ENCODE measurements around the gene CD300LB. TPM values are rescaled to one million over a fixed set of nuclear protein-coding genes. Genes with fewer than 3 reads are reported as not detected.
"Not testable (repeated sequence)": the region's sequence is repeated elsewhere in the genome, so short reads cannot be mapped to it uniquely, and the experiment has no call there.

Gene CD300LB
- total RNA-seq, 1 donor from 2014 or later: not detected

DNA sequence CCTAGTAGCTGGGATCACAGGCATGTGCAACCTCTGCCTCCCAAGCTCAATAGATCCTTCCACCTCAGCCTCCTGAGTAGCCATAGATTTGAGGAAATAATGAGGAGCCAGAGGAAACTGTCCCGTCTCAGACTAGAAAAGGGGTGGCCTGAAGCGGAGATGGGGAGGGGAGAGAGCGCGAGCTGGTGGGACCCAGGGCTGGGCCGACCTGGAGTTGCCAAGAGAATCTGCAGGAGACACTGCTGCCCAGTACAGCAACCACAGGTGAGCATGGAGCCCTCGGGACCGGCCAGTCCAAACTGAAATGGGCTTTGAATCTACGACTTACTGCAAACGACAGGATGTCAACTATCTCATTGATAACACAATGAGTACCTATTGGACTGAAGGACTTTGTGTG, 40.6 kb downstream of the CD300LB start:
- ATAC-seq: no peak

DNA sequence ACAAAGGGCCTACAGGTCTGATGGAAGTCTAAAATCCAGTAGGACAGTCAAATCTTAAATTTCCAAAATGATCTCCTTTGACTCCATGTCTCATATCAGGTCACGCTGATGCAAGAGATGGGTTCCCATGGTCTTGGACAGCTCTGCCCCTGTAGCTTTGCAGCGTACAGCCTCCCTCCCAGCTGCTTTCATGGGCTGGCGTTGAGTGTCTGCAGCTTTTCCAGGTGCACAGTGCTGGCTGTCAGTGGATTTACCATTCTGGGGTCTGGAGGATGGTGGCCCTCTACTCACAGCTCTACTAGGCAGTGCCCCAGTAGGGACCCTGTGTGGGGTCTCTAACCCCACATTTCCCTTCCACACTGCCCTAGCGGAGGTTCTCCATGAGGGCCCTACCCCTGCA, 43.0 kb downstream of the CD300LB start:
- not testable (repeated sequence) for ATAC-seq

DNA sequence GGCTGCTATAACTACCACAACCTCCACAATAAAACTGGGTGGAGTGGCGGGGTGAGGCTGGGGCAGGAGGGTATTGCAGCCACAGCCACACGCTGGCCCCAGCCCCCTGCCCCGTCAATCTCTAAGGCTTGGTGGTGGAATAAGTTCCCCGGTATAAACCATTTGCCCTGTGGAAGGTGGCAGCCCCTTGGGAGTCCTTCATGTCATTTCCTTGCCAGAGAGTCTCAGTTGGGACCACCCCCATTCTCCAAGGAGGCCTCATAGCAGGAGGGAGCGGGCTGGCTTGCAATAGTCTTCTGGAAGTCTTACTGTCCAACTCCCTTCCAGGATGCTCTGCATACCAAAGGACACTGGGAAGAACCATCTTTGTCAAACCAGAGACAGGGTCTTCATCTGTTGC, 45.4 kb downstream of the CD300LB start:
- no peak for ATAC-seq

DNA sequence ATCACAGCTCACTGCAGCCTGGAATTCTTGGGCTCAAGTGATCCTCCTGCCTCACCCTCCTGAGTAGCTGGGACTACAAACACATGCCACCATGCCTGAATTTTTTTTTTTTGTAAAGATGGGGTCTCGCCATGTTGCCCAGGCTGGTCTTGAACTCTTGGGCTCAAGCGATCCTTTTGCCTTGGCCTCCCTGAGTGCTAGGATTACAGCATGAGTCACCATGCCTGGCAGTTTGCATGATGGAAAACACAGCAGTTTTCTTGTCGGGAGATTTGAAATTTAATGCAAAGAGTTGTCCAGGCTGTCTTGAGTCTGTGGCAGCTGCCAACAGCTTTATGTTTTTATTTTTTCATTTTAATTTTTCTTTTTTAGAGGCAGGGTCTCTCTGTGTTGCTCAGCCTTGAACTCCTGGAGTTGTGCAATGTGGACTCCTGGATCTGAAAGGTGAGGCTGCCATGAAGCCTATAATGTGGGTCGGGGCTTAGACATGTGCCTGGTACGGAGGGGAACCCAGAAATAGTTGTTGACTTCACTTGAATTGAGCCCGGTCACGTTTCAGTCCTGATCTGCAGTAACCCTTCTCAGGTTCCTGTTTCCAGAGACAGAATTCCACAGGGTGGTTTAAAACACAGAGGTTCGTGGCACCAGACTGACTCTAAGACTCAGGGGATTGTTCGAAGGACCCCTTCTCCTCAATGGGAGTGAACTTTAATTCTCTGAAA, 46.1 kb downstream of the CD300LB start:
- ATAC-seq: no peak

DNA sequence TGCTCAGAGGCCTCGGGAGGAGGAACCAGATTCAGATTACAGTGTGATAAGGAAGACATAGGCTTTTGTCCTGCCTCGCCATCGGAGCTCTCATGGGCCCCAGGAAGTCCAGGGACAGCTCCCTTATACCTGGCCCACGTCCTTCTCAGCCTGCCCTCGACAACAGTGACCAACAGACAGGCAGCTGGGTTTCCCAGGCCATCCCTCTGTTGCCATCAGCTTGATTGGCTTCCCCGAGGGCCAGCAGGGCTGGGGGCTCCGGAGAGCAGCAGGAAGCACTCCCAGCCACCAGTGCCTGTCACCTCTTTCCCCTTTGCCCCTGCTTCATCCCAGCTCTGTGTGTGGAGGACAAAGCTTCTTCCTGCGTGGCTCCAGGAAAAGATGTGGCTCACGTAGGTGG, 47.2 kb downstream of the CD300LB start:
- no peak for ATAC-seq

DNA sequence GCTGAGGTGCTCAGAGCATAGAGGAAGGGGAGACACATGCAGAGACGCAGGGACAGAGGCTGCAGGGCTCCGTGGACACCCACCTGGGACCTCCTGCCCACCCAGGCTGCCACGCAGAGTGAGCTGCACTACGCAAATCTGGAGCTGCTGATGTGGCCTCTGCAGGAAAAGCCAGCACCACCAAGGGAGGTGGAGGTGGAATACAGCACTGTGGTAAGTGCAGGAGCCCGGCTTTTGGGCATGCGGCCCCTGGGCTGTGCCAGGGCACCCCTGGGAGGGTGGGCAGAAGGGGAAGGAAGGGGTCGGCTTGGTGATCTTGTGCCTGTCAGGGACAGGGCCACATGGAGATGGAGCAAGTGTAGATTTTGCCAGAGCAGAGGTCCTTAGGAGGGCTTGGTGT, 49.7 kb downstream of the CD300LB start:
- no peak for ATAC-seq

DNA sequence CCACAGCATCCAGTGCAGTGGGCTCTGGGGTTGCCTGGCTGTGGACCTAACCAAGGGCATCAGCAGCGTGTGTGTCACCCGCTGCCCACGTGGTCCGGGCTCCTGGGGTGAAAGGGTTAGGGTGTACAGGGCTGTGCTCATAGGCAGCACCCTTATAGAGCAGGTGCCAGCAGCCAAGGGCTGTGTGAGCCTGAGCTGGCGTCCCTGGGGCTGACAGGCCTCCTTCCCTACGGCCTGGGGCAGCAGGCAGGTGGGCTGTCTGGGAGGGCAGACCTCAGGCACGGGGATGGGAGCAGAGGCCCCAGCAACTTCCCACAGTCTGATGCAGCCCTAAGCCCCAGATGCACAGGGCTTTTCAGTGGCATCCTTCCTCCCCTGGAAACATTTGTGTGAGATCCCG, 51.0 kb downstream of the CD300LB start:
- no peak for ATAC-seq

DNA sequence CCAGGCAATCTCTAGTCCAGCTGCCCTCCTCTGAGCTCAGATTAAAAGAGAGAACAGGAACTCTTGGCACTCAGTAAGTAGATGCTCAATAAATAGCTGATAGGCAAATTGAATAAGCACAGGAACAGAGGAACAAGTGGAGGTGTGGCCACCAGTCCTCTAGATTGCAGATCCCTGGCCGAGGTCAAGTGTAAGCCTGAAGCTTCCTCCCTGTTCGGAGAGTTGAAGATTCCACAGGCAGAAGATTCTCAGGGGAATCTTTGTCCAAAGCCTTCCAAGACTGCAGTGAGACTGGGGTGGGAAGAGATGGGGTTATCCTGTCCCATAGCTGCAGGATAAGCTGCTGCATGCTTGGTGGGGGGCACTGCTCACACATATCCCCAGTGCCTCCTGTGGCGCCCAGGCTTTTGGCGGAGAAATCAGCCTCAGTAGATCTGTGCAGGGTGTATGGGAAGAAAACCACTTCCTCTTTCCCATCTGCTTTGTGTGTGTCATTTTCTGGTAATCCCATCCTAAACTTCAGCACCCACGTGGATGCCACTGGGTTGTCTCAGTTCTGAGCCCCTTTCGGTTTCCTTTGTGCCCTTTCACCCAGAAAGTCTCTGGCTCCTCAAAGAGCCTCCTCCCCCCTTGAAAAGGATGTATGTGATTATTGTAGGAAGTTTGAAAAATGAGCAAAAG, 52.7 kb downstream of the CD300LB start:
- no peak for ATAC-seq

DNA sequence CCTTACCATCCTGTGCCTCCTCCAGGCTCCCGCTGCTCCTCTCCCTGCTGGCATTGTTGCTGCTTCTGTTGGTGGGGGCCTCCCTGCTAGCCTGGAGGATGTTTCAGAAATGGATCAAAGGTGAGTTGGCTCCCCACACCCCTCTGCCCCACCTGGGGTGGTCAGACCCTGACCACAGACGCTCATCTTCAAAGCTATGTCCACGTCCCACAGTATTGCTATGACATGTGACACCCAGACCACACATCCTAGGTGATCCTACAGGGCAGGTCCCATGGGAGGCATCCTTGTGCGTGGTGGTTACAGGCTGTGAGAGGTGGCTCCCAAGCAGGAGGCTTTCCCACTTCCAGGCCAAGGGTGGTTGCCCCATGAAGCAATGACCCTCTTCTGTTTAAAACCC, 53.9 kb downstream of the CD300LB start:
- no peak for ATAC-seq

DNA sequence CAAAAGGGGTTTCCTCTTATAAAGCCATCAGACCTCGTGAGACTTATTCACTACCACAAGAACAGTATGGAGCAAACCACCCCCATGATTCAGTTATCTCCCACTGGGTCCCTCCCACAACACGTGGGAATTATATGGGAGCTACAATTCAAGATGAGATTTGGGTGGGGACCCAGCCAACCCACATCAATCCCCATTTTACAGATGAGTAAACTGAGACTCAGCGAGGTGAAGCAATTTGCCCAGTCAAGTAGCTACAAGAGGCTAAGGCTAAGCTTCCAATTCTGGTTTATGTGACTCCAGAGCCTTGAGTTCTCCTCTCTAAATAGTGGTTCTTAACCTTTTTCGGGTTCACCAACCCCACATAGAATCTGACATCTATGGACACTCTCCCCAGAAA, 56.1 kb downstream of the CD300LB start:
- no peak for ATAC-seq

DNA sequence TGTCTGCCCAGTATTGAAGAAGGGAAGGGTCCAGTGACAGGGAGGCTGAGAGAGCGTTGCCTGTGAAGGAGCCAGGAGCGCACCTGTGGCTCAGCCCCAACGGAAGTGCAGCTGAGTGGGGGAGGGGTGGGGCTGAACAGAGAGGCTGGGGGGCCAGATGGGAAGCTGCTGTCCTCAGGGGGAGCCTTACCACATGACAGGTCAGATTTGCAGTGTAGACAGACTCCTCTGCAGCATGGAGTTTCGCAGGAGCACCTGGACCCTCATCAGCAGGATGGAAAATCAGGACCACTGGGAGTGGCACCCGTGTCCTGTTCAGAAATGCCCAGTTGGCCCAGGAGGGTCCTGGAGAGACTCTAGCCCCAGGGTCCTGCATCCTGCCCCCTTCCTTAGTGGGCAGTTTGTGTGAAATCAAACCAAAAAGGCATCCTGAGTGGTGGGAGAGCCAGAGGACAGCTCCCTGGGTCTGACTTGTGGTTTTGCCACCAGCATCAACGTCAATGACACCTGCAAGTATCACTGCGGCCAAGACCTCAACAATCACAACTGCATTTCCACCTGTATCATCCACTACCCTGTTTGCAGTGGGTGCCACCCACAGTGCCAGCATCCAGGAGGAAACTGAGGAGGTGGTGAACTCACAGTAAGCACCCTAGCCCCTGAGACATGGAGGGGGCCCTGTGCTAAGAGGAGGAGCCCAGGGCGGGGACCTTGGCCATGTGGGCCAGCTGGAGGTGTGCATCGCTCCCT, 57.1 kb downstream of the CD300LB start:
- no peak for ATAC-seq

DNA sequence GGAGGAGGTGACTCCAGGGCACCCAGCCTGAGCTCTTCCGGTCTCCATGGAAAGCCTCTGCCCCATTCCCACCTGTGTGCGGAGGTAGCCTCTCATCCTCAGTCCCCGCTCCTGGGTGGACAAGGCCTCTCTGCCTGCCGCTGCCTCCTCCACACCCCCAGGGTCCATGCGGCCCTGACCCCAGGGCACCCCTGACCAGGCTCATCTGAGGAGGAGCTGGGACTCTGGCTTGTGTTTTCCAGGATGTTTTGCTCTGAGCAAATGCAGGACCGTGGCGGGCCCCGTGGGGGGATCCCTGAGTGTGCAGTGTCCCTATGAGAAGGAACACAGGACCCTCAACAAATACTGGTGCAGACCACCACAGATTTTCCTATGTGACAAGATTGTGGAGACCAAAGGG, 58.0 kb downstream of the CD300LB start:
- ATAC-seq: no peak

DNA sequence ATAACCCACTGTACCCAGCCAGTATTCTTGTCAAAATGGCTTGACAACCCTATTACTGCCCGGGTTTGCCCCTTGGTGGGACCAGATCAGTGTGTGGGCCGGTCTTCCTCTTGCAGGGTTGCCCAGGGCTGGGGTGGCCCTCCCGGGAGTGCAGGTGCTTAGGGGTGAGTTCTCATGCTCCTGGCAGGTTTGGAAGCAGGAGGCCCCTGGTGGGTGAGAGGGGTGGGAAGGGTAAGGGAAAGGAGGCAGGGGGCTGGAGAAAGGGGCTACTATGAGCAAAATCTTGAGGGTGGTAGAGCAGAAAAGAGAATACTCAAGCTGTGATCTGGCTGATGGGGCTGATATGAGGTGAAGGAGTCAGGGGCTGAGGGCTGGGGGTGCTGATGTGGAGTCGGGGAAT, 58.4 kb downstream of the CD300LB start:
- ATAC-seq: no peak

DNA sequence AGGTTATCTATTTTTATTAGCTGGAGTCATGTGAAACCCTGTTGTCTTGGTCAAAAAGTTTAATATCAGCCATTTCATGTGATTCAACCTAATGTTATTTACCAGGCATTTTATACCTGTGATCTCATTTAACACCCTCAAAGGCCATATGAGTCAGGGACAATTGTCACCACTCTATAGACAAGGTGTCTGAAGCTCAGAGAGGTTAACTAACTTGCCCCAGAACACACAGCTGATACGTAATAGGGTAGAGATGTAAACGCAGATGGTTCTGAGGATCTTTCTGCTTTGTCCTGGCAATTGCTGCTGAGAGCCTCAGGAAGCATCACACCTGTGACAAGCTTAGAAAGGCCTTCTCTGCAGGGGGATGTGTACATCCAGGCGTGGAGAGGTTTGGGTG, 59.9 kb downstream of the CD300LB start:
- no peak for ATAC-seq

Other genes with a start within 250 kb of the CD300LB start
- gene KIF19, start 205.2 kb downstream of the CD300LB start, total RNA-seq: 0.16 TPM
- gene BTBD17, start 169.6 kb downstream of the CD300LB start, total RNA-seq: not detected
- gene GPR142, start 164.0 kb downstream of the CD300LB start, total RNA-seq: not detected
- gene GPRC5C, start 99.4 kb downstream of the CD300LB start, total RNA-seq: 13.0 TPM
- gene CD300A, start 64.8 kb downstream of the CD300LB start, total RNA-seq: 0.64 TPM
- 0.16 TPM for gene CD300C, start 14.6 kb upstream of the CD300LB start, total RNA-seq
- gene CD300H, start 36.0 kb upstream of the CD300LB start, total RNA-seq: not detected
- not detected for gene CD300LD, start 60.8 kb upstream of the CD300LB start, total RNA-seq
- 0.12 TPM for gene CD300E, start 92.3 kb upstream of the CD300LB start, total RNA-seq
- gene CD300LF, start 181.4 kb upstream of the CD300LB start, total RNA-seq: 0.40 TPM
- gene RAB37, start 205.8 kb upstream of the CD300LB start, total RNA-seq: 0.96 TPM
- 297 TPM for gene NHERF1, start 217.2 kb upstream of the CD300LB start, total RNA-seq
- gene NAT9, start 244.9 kb upstream of the CD300LB start, total RNA-seq: 14.6 TPM